IMR-90 (cell line): ENCODE results near the gene CLEC2B. TPM values are rescaled to one million over a fixed set of nuclear protein-coding genes. Genes with fewer than 3 reads are reported as not detected.

Source experiments
- ATAC-seq: fragments of 200-7000 bp; cut with Tn5 transposase; 2 replicates; pipeline ENCODE4 v1.9.1; 2020; ENCODE audit warnings: low read depth, mild to moderate bottlenecking, moderate library complexity
- BruUV-seq: library from RNA; stranded (reverse); fragments of 400-500 nt; replicated peaks from 2 replicates; lab custom pipeline; 2021; lab: Mats Ljungman, UMichigan
- CTCF ChIA-PET: fragments of 300-600 bp; formaldehyde crosslinking; extraction: SDS; loops from one replicate; lab custom pipeline; 2021; ENCODE audit warnings: antibody characterized with exemption; lab: Yijun Ruan, JAX
- POLR2A ChIA-PET: fragments of 300-600 bp; sonication (Branson Sonifier 250); formaldehyde crosslinking; loops from one replicate; lab custom pipeline; 2022; ENCODE audit warnings: antibody characterized with exemption; ENCODE audit not compliant: unreplicated experiment; lab: Charles Lee
- DNase-seq: peaks from one replicate; pipeline ENCODE4 v3.0.0; 2013
- H2AFZ ChIP-seq: replicated peaks from 2 replicates; pipeline ENCODE3; 2013; ENCODE audit warnings: low read length, mild to moderate bottlenecking; ENCODE audit not compliant: poor library complexity
- H2AK5ac ChIP-seq: 2 replicates; pipeline ENCODE4 v1.6.1; 2013; ENCODE audit warnings: low read depth, low read length, inconsistent platforms
- H2AK9ac ChIP-seq: replicated peaks from 2 replicates; pipeline ENCODE3; 2013; ENCODE audit warnings: mild to moderate bottlenecking, low read depth, low read length, moderate library complexity; ENCODE audit not compliant: poor library complexity
- H2BK120ac ChIP-seq: 2 replicates; pipeline ENCODE4 v1.6.1; 2013; ENCODE audit warnings: low read depth, low read length, inconsistent platforms
- H2BK15ac ChIP-seq: 3 replicates; pipeline ENCODE4 v1.6.1; 2013; ENCODE audit warnings: low read depth, low read length, inconsistent platforms
- H2BK20ac ChIP-seq: 2 replicates; pipeline ENCODE4 v1.6.1; 2013; ENCODE audit warnings: low read depth, mild to moderate bottlenecking, inconsistent platforms, low read length, moderate library complexity
- H2BK5ac ChIP-seq: 2 replicates; pipeline ENCODE4 v1.6.1; 2013; ENCODE audit warnings: mild to moderate bottlenecking, low read depth, low read length, inconsistent platforms; ENCODE audit not compliant: poor library complexity, severe bottlenecking
- H3K14ac ChIP-seq: replicated peaks from 2 replicates; pipeline ENCODE4 v1.6.1; 2013; ENCODE audit warnings: low read depth, low read length, inconsistent platforms
- H3K18ac ChIP-seq: 2 replicates; pipeline ENCODE4 v1.6.1; 2013; ENCODE audit warnings: low read depth, low read length, control low read depth
- H3K23ac ChIP-seq: 2 replicates; pipeline ENCODE4 v1.6.1; 2013; ENCODE audit warnings: low read depth, low read length, inconsistent platforms
- H3K27ac ChIP-seq: 2 replicates; pipeline ENCODE4 v1.5.1; 2013; ENCODE audit warnings: mild to moderate bottlenecking, control low read depth, low read length; ENCODE audit not compliant: insufficient read depth
- H3K27me3 ChIP-seq: 2 replicates; pipeline ENCODE4 v1.6.1; 2013; ENCODE audit warnings: low read length; ENCODE audit not compliant: control insufficient read depth, insufficient read depth
- H3K36me3 ChIP-seq: 2 replicates; pipeline ENCODE4 v1.6.1; 2013; ENCODE audit warnings: low read length, mixed read lengths; ENCODE audit not compliant: control insufficient read depth, insufficient read depth
- H3K4ac ChIP-seq: 2 replicates; pipeline ENCODE4 v1.6.1; 2013; ENCODE audit warnings: low read depth, low read length, inconsistent platforms
- H3K4me1 ChIP-seq: 2 replicates; pipeline ENCODE4 v1.6.1; 2013; ENCODE audit warnings: low read length, mixed read lengths; ENCODE audit not compliant: control insufficient read depth, insufficient read depth
- H3K4me2 ChIP-seq: 2 replicates; pipeline ENCODE4 v1.6.1; 2013; ENCODE audit warnings: low read depth, mild to moderate bottlenecking, control low read depth, low read length, moderate library complexity
- H3K4me3 ChIP-seq: 2 replicates; pipeline ENCODE4 v1.5.1; 2013; ENCODE audit warnings: low read depth, mild to moderate bottlenecking, control low read depth, low read length, moderate library complexity; ENCODE audit not compliant: insufficient read depth
- H3K56ac ChIP-seq: 2 replicates; pipeline ENCODE4 v1.6.1; 2013; ENCODE audit warnings: low read length, inconsistent platforms; ENCODE audit not compliant: insufficient read depth; ENCODE audit errors: extremely low read depth
- H3K79me1 ChIP-seq, 2 experiments: 2 replicates each; pipeline ENCODE4 v1.6.1; 2013; ENCODE audit warnings: low read length in 2 of 2, inconsistent platforms in 1 of 2, low read depth in 1 of 2
- H3K9ac ChIP-seq: 2 replicates; pipeline ENCODE4 v1.6.1; 2013; ENCODE audit warnings: low read depth, low read length, control low read depth
- H3K9me1 ChIP-seq: 2 replicates; pipeline ENCODE4 v1.6.1; 2013; ENCODE audit warnings: low read length, inconsistent platforms; ENCODE audit not compliant: insufficient read depth
- H3K9me3 ChIP-seq: 2 replicates; pipeline ENCODE4 v1.6.1; 2013; ENCODE audit warnings: low read length; ENCODE audit not compliant: control insufficient read depth, insufficient read depth
- H4K20me1 ChIP-seq: 2 replicates; pipeline ENCODE4 v1.6.1; 2013; ENCODE audit warnings: low read length, inconsistent platforms; ENCODE audit not compliant: insufficient read depth
- H4K5ac ChIP-seq: 2 replicates; pipeline ENCODE4 v1.6.1; 2013; ENCODE audit warnings: mild to moderate bottlenecking, low read depth, low read length, control low read depth
- H4K8ac ChIP-seq, 2 experiments: 2 replicates each; pipeline ENCODE4 v1.6.1; 2013; ENCODE audit warnings: low read depth in 2 of 2, low read length in 2 of 2, control low read depth in 1 of 2, inconsistent platforms in 1 of 2
- H4K91ac ChIP-seq: 2 replicates; pipeline ENCODE4 v1.6.1; 2013; ENCODE audit warnings: low read depth, low read length, inconsistent platforms; ENCODE audit not compliant: insufficient read depth
- FOS ChIP-seq: fragments of 150-350 bp; IDR thresholded peaks from 2 replicates; pipeline ENCODE4 v1.6.1; 2016; ENCODE audit warnings: low read depth, low read length
- MAZ ChIP-seq: IDR thresholded peaks from 2 replicates; pipeline ENCODE4 v1.6.1; 2012; ENCODE audit warnings: low read depth, mild to moderate bottlenecking, low read length, improper control_type of control experiment, moderate library complexity, borderline replicate concordance
- MXI1 ChIP-seq: IDR thresholded peaks from 2 replicates; pipeline ENCODE4 v1.6.1; 2012; ENCODE audit warnings: low read depth, mild to moderate bottlenecking, low read length, moderate library complexity, borderline replicate concordance
- NFE2L2 ChIP-seq: fragments of 150-350 bp; IDR thresholded peaks from 2 replicates; pipeline ENCODE4 v1.6.1; 2016; ENCODE audit warnings: low read depth, mild to moderate bottlenecking, low read length
- POLR2A ChIP-seq: IDR thresholded peaks from 2 replicates; pipeline ENCODE4 v1.6.1; 2012; ENCODE audit warnings: mild to moderate bottlenecking, low read depth, low read length
- RAD21 ChIP-seq: IDR thresholded peaks from 2 replicates; pipeline ENCODE4 v1.6.1; 2012; ENCODE audit warnings: low read length, improper control_type of control experiment
- RCOR1 ChIP-seq: IDR thresholded peaks from 2 replicates; pipeline ENCODE4 v1.6.1; 2012; ENCODE audit warnings: mild to moderate bottlenecking, low read length, improper control_type of control experiment; ENCODE audit not compliant: insufficient replicate concordance
- WGBS, 2 experiments: methylation state at CpG; one replicate each; pipeline versions ENCODE4 v1.1.5 to v1.1.7; 2013; ENCODE audit warnings: missing lambda C conversion rate in 2 of 2; ENCODE audit not compliant: insufficient read length in 1 of 2; ENCODE audit errors: extremely low coverage in 2 of 2; 5-methylcytosine and 5-hydroxymethylcytosine counted together
- dilution Hi-C: fragments of 300-500 bp; cut with HindIII; formaldehyde crosslinking; loops from one replicate; pipeline ENCODE4 v1.14.3; 2018; ENCODE audit warnings: low sequenced_read_pairs; ENCODE audit not compliant: unreplicated experiment
- in situ Hi-C: fragments of 300-500 bp; cut with MboI; formaldehyde crosslinking; loops from 3 replicates; pipeline ENCODE4 v1.14.3; 2019; ENCODE audit warnings: low sequenced_read_pairs, inconsistent platforms, mixed read lengths
- intact Hi-C: fragments of 100-400 bp; cut with micrococcal nuclease; formaldehyde crosslinking; loops from 2 replicates; pipeline ENCODE4 v1.10.0; 2022
- polyA plus RNA-seq, 3 experiments: library from polyadenylated mRNA; depleted of rRNA; stranded (reverse); fragments of >200 nt; gene quantifications; 2 replicates each; pipeline ENCODE4 v1.2.3, GENCODE V29; 2012; ENCODE audit warnings: low replicate concordance in 1 of 3
- total RNA-seq: library from RNA; depleted of rRNA; stranded (reverse); fragments of >200 nt; gene quantifications from 2 replicates; pipeline ENCODE4 v1.2.3, GENCODE V29; 2012
- TF ChIP-seq, protein P1 (sequence below): fragments of 150-350 bp; IDR thresholded peaks from 2 replicates; pipeline ENCODE4 v1.6.1; 2016; ENCODE audit warnings: low read depth, mild to moderate bottlenecking, low read length, moderate library complexity, borderline replicate concordance
- TF ChIP-seq, protein P2 (sequence below): conservative IDR thresholded peaks from 2 replicates; pipeline ENCODE4 v1.5.1; 2012; ENCODE audit warnings: mild to moderate bottlenecking, low read depth, low read length, improper control_type of control experiment

CLEC2B gene
- total and polyA plus RNA-seq, 2 of the 4 experiments (the other 2 are of a cell fraction) = 0.18 to 0.31 TPM

DNA sequence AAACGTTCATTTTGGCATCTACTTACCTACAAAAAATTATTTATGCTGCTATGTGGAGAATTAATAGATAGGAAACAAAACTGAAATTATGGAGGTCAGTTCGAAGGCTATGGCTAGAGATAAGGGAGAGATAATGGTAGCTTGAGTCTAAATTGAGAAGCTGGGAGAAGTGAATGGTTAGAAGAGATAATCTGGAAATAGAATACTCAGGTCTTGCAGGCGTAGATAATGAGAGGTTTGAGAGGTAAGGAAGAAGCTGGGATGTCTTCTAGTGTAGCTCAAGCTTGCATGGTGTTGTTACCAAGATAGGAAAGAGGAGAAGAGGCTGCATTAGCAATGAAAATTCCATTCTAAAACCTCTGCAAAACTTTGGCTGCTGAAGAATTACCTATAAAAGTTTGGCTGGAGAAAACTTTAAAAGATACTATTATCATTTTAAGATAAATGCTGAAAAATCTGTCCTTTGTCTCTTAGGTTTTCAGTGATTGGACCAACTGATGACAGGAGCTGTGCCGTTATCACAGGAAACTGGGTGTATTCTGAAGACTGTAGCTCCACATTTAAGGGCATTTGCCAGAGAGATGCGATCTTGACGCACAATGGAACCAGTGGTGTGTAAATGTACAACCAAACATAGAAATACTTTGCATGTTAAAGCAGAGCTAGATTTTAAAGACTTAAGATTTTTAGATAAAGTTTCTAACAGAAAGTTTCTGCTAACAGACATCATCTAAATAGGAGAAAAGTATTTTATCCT lies 26.2 kb upstream of the CLEC2B start:
- Histone ChIP-seq H3K27me3 (no peaks in the 10 kb centered on the region; the same call in 1 of the 2 replicates), H3K4ac (no peak overlapping the region), H3K9me3 (no peaks in the 10 kb centered on the region), H3K9ac (no peak overlapping the region), H3K4me3 (no peak overlapping the region), H2AFZ (no peak overlapping the region), H3K79me1 (no peaks in the 10 kb centered on the region), H3K9me1 (no peaks in the 10 kb centered on the region), H3K27ac (no peak overlapping the region), H2BK120ac (no peak overlapping the region), H3K4me2 (no peak overlapping the region), H2BK20ac (no peak overlapping the region), H2AK5ac (no peak overlapping the region), H4K5ac (no peak overlapping the region), H2BK15ac (no peak overlapping the region), H4K20me1 (no peaks in the 10 kb centered on the region), H2BK5ac (no peak overlapping the region), H3K4me1 (no peaks in the 10 kb centered on the region), H3K56ac (no peak overlapping the region), H4K8ac (no peak overlapping the region), H3K36me3 (no peaks in the 10 kb centered on the region), H3K14ac (no peak overlapping the region), H2AK9ac (no peak overlapping the region), H3K23ac (no peak overlapping the region), H4K91ac (no peak overlapping the region), H3K18ac (no peak overlapping the region)
- TF ChIP-seq MAZ (no peak), POLR2A (no peak), RCOR1 (no peak), RAD21 (no peak), FOS (no peak), MXI1 (no peak), NFE2L2 (no peak)
- TF ChIP-seq, protein P1, sequence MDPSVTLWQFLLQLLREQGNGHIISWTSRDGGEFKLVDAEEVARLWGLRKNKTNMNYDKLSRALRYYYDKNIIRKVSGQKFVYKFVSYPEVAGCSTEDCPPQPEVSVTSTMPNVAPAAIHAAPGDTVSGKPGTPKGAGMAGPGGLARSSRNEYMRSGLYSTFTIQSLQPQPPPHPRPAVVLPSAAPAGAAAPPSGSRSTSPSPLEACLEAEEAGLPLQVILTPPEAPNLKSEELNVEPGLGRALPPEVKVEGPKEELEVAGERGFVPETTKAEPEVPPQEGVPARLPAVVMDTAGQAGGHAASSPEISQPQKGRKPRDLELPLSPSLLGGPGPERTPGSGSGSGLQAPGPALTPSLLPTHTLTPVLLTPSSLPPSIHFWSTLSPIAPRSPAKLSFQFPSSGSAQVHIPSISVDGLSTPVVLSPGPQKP = no peak
- TF ChIP-seq, protein P2, sequence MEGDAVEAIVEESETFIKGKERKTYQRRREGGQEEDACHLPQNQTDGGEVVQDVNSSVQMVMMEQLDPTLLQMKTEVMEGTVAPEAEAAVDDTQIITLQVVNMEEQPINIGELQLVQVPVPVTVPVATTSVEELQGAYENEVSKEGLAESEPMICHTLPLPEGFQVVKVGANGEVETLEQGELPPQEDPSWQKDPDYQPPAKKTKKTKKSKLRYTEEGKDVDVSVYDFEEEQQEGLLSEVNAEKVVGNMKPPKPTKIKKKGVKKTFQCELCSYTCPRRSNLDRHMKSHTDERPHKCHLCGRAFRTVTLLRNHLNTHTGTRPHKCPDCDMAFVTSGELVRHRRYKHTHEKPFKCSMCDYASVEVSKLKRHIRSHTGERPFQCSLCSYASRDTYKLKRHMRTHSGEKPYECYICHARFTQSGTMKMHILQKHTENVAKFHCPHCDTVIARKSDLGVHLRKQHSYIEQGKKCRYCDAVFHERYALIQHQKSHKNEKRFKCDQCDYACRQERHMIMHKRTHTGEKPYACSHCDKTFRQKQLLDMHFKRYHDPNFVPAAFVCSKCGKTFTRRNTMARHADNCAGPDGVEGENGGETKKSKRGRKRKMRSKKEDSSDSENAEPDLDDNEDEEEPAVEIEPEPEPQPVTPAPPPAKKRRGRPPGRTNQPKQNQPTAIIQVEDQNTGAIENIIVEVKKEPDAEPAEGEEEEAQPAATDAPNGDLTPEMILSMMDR = no peak
- no TSS peak for BruUV-seq
- intact Hi-C loops (no loop called here), dilution Hi-C loops (no loop called here), in situ Hi-C loops (no loop called here)
- POLR2A ChIA-PET = no interaction called here
- CTCF ChIA-PET = no interaction called here
- 29% methylated on average over 1 of the region's 6 CpGs; no CpG with 5 or more reads in 1 of the 2 experiments for WGBS, 2 experiments
- DNase-seq (no peak), ATAC-seq (no peak)
